ENCODE measurements around the gene SLC2A14.

The SLC2A14 gene

DNA sequence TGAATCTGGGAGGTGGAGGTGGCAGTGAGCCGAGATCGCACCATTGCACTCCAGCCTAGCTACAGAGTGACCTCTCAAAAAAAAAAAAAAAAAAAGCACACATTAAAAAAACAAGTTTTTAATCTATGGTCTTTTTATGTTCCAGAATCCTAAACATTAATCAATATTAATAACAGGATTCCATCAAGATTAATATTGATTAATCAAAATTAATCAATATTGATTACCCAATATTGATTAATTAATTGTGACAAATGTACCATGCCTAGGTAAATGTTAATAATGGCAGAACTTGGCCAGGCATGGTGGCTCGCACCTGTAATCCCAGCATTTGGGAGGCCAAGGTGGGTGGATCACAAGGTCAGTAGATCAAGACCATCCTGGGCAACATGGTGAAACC is 91.4 kb downstream of the SLC2A14 start:
- in situ Hi-C loops (cut with HindIII; ENCODE audit: low sequenced_read_pairs), result loop anchor here (10.0 kb wide), 1 partner anchor 66 kb away; the partner anchor contains the start of gene DPPA3

- in situ Hi-C loops (cut with HindIII; ENCODE audit: low sequenced_read_pairs), result no loop called here
Observed at GRCh38 chr12:7769999-7770398, 102.7 kb downstream of the SLC2A14 start.

Data from endothelial cell of hepatic sinusoid (primary cell).